BLaER1 treated with 17β-estradiol and CSF1 and Interleukin-3, amounts not matched to agents 10 nM and 100 nM (cell line): ENCODE measurements around the gene PLA2G4B.

Source experiments
- H3K27ac ChIP-seq, 11 experiments: shearing (Covaris generic); formaldehyde crosslinking; 2 replicates each; pipeline ENCODE4 v1.8.1; 2022
- H3K27me3 ChIP-seq, 11 experiments: shearing (Covaris generic); formaldehyde crosslinking; 2 replicates each; pipeline ENCODE4 v1.8.1; 2022
- H3K36me3 ChIP-seq, 11 experiments: shearing (Covaris generic); formaldehyde crosslinking; 2 replicates each; pipeline ENCODE4 v1.8.1; 2022
- H3K4me1 ChIP-seq, 10 experiments: shearing (Covaris generic); formaldehyde crosslinking; 2 replicates each; pipeline ENCODE4 v1.8.1; 2022
- H3K4me2 ChIP-seq, 11 experiments: shearing (Covaris generic); formaldehyde crosslinking; 2 replicates each; pipeline ENCODE4 v1.8.1; 2022
- H3K4me3 ChIP-seq, 10 experiments: shearing (Covaris generic); formaldehyde crosslinking; 2 replicates each; pipeline ENCODE4 v1.8.1; 2022
- H3K9ac ChIP-seq, 11 experiments: shearing (Covaris generic); formaldehyde crosslinking; 2 replicates each; pipeline ENCODE4 v1.8.1; 2022
- H3K9me3 ChIP-seq, 11 experiments: shearing (Covaris generic); formaldehyde crosslinking; replicated peaks in 1 of 11; 2 replicates each; pipeline ENCODE4 v1.8.1; 2022
- H4K20me1 ChIP-seq, 11 experiments: shearing (Covaris generic); formaldehyde crosslinking; 2 replicates each; pipeline ENCODE4 v1.8.1; 2022
- Cebpa-rat ChIP-seq, 11 experiments: shearing (Covaris generic); IDR thresholded peaks; 2 replicates each; pipeline ENCODE4 v1.8.1; 2022

Gene PLA2G4B

GRCh38 chr15:41804916-41805666, 33.6 kb upstream of the PLA2G4B start:
- TF ChIP-seq Cebpa-rat (IDR thresholded peaks at IDR 0.05), result no peak
- H4K20me1 ChIP-seq, result 0 out of 22 replicates have a peak, but pooled peaks cover 0 to 6% (median 0%) of the 10 kb centered on the region in 11 experiments
- H3K9ac ChIP-seq, result peak overlapping the region in 4 of 11 experiments; percentile 4 to 29 (median 14); a peak in 3 of 22 replicates
- no peaks in the 10 kb centered on the region for H3K27me3 ChIP-seq
- H3K27ac ChIP-seq, result peak overlapping the region in 6 of 11 experiments; percentile 3 to 30 (median 10); a peak in 7 of 22 replicates
- H3K4me3 ChIP-seq, result no peak overlapping the region
- peak overlapping the region in 10 of 11 experiments; percentile 19 to 68 (median 52); a peak in 19 of 22 replicates for H3K4me2 ChIP-seq
- peaks cover 0 to 20% (median 18%) of the 10 kb centered on the region in 11 experiments; a peak in 17 of 22 replicates for H3K9me3 ChIP-seq
- H3K4me1 ChIP-seq, result peaks cover 20 to 47% (median 40%) of the 10 kb centered on the region in 10 experiments
- peaks cover 21 to 29% (median 25%) of the 10 kb centered on the region in 11 experiments for H3K36me3 ChIP-seq

DNA sequence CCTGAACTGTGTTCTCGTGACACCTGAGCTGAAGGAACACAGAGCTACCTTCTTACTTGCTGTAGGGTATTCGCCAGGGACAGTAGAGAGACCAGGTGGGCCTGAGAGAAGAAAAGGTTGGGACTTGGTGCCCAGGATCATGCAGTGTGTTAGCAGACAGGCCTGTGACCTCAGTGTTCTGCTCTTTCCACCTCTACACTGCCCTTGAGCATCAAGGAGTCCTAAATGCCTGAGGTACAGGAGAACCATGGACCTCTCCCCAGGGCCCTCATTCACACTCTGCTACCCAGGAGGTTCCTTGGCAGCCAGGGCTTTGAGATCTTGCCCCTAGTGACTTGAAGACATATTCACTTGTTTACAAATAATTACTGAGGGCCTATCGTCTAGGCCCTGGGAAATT, 32.9 kb upstream of the PLA2G4B start:
- H3K36me3 ChIP-seq, result peaks cover 14 to 23% (median 18%) of the 10 kb centered on the region in 11 experiments
- H3K27ac ChIP-seq, result peak overlapping the region in 1 of 11 experiments; percentile 4; a peak in 1 of 22 replicates
- peaks cover 0 to 17% (median 14%) of the 10 kb centered on the region in 11 experiments; a peak in 17 of 22 replicates for H3K9me3 ChIP-seq
- H3K4me1 ChIP-seq, result peaks cover 26 to 53% (median 46%) of the 10 kb centered on the region in 10 experiments
- peak overlapping the region in 2 of 11 experiments; percentile 13 to 29; a peak in 2 of 22 replicates for H3K9ac ChIP-seq
- H4K20me1 ChIP-seq, result peaks cover 0 to 6% (median 0%) of the 10 kb centered on the region in 11 experiments; a peak in 2 of 22 replicates
- peak overlapping the region in 8 of 11 experiments; percentile 40 to 68 (median 54); a peak in 16 of 22 replicates for H3K4me2 ChIP-seq
- no peak for TF ChIP-seq Cebpa-rat (IDR thresholded peaks at IDR 0.05)
- no peaks in the 10 kb centered on the region for H3K27me3 ChIP-seq
- no peak overlapping the region for H3K4me3 ChIP-seq

DNA sequence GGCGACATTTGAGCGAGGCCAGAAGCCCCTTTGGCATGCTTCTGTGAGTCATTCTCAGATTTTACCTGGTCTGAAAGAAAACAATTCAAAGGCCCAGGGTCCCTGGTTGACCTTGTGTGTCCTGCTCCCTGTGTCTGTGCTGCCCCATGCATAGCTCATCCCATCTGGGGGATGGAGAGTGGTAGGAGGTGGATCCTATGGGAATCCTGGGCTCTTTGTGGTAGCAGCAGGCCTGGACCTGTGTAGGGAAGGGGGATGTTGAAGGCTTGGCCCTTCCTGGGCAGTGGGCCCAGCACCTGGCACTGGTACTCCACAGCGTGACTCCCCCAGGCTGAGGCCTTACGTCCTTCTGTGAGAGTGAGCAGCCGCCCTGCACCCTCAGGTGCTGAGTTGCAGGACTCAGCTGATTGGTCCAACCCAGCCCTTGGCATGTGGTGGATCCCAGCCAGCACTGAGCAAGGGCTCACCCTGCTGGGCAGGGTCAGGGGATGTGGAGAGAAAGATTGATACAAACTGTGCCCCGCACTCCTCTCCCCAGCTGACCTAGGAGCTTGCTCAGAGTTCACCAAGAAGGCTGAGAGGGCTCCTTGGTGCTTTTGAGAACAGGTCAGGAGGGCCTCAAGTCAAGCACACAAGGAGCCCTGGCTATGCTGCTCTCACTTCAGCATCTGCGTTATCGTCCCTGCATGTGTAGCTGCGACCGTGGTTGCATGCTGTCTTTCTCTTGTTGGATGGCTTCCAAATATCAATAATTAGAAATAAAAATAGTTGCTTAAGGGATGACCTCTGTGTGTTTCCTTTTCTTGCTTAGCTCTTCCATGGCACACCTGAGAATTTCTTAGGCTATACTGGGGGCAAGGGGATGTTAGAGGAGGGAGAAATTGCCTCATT, 32.1 kb upstream of the PLA2G4B start:
- no peak overlapping the region for H3K27ac ChIP-seq
- peak overlapping the region in 5 of 11 experiments; percentile 13 to 68 (median 53); a peak in 5 of 22 replicates for H3K4me2 ChIP-seq
- peaks cover 0 to 7% (median 0%) of the 10 kb centered on the region in 11 experiments; a peak in 3 of 22 replicates for H4K20me1 ChIP-seq
- H3K27me3 ChIP-seq, result no peaks in the 10 kb centered on the region
- peaks cover 6 to 15% (median 10%) of the 10 kb centered on the region in 11 experiments for H3K36me3 ChIP-seq
- H3K4me1 ChIP-seq, result peaks cover 34 to 61% (median 53%) of the 10 kb centered on the region in 10 experiments
- no peak overlapping the region for H3K4me3 ChIP-seq
- H3K9ac ChIP-seq, result 0 out of 22 replicates have a peak overlapping the region, but pooled peaks of 1 of the 11 experiments have one; percentile 16
- peaks cover 0 to 9% (median 6%) of the 10 kb centered on the region in 11 experiments; a peak in 17 of 22 replicates for H3K9me3 ChIP-seq
- TF ChIP-seq Cebpa-rat (IDR thresholded peaks at IDR 0.05), result no peak

GRCh38 chr15:41809121-41809520, 29.5 kb upstream of the PLA2G4B start:
- Histone ChIP-seq H3K4me3 (no peak overlapping the region), H3K36me3 (peaks cover 4 to 27% (median 8%) of the 10 kb centered on the region in 11 experiments; a peak in 12 of 22 replicates), H3K27ac (peak overlapping the region in 6 of 11 experiments; percentile 14 to 53 (median 44); a peak in 10 of 22 replicates), H3K9ac (peak overlapping the region in 5 of 11 experiments; percentile 0 to 56 (median 37); a peak in 4 of 22 replicates), H4K20me1 (peaks cover 0 to 22% (median 5%) of the 10 kb centered on the region in 11 experiments; a peak in 6 of 22 replicates), H3K9me3 (no peaks in the 10 kb centered on the region), H3K27me3 (no peaks in the 10 kb centered on the region), H3K4me1 (peaks cover 34 to 81% (median 68%) of the 10 kb centered on the region in 10 experiments), H3K4me2 (peak overlapping the region; percentile 52 to 80 (median 75))
- no peak for TF ChIP-seq Cebpa-rat (IDR thresholded peaks at IDR 0.05)

- Histone ChIP-seq H3K9ac (peak overlapping the region in 10 of 11 experiments; percentile 0 to 56 (median 26); a peak in 14 of 22 replicates), H3K4me1 (peaks cover 30 to 76% (median 63%) of the 10 kb centered on the region in 10 experiments), H3K36me3 (peaks cover 4 to 33% (median 13%) of the 10 kb centered on the region in 11 experiments; a peak in 14 of 22 replicates), H3K9me3 (no peaks in the 10 kb centered on the region), H4K20me1 (peaks cover 0 to 22% (median 5%) of the 10 kb centered on the region in 11 experiments; a peak in 6 of 22 replicates), H3K27ac (peak overlapping the region in 9 of 11 experiments; percentile 14 to 53 (median 39); a peak in 13 of 22 replicates), H3K4me3 (no peak overlapping the region), H3K4me2 (peak overlapping the region; percentile 52 to 80 (median 75)), H3K27me3 (no peaks in the 10 kb centered on the region)
- TF ChIP-seq Cebpa-rat (IDR thresholded peaks at IDR 0.05), result no peak
Observed at GRCh38 chr15:41809526-41810220, 29.0 kb upstream of the PLA2G4B start.

- peak overlapping the region; percentile 52 to 80 (median 75) for H3K4me2 ChIP-seq
- no peaks in the 10 kb centered on the region for H3K9me3 ChIP-seq
- 0 out of 22 replicates have a peak overlapping the region, but pooled peaks of 2 of the 11 experiments have one; percentile 20 to 27 for H3K27ac ChIP-seq
Observed at GRCh38 chr15:41810651-41811431, 27.8 kb upstream of the PLA2G4B start.

More at GRCh38 chr15:41810651-41811431, 27.8 kb upstream of the PLA2G4B start:
- no peaks in the 10 kb centered on the region for H3K27me3 ChIP-seq
- H3K9ac ChIP-seq, result peak overlapping the region in 2 of 11 experiments; percentile 0 to 6; a peak in 1 of 22 replicates
- TF ChIP-seq Cebpa-rat (IDR thresholded peaks at IDR 0.05), result no peak
- peaks cover 0 to 17% (median 5%) of the 10 kb centered on the region in 11 experiments; a peak in 6 of 22 replicates for H4K20me1 ChIP-seq
- H3K4me1 ChIP-seq, result peaks cover 26 to 64% (median 51%) of the 10 kb centered on the region in 10 experiments
- peaks cover 11 to 44% (median 25%) of the 10 kb centered on the region in 11 experiments; a peak in 21 of 22 replicates for H3K36me3 ChIP-seq
- no peak overlapping the region for H3K4me3 ChIP-seq
